SU-DHL-6 (cell line): ENCODE measurements around the gene ANKS1B.

Source experiments
- H2AFZ ChIP-seq: fragments of 200-600 bp; sonication (generic); 2 replicates; pipeline ENCODE4 v1.6.1; 2014; ENCODE audit warnings: low read depth, mild to moderate bottlenecking, moderate library complexity, mixed read lengths, antibody characterized with exemption, low read length; ENCODE audit not compliant: severe bottlenecking
- H3F3A ChIP-seq: fragments of 200-600 bp; shearing (Covaris generic); 2 replicates; pipeline ENCODE4 v1.6.0; 2016; ENCODE audit warnings: antibody characterized with exemption, mild to moderate bottlenecking; ENCODE audit not compliant: insufficient read depth
- H3K27ac ChIP-seq: fragments of 200-600 bp; sonication (generic); 2 replicates; pipeline ENCODE4 v1.5.1; 2016; ENCODE audit warnings: low read depth, mild to moderate bottlenecking, low read length, moderate library complexity, mixed read lengths
- H3K27me3 ChIP-seq: fragments of 200-600 bp; sonication (generic), shearing (Covaris generic); 2 replicates; pipeline ENCODE4 v1.6.0; 2014; ENCODE audit warnings: mild to moderate bottlenecking, low read length
- H3K36me3 ChIP-seq: fragments of 200-600 bp; sonication (generic); 2 replicates; pipeline ENCODE4 v1.6.1; 2014; ENCODE audit warnings: mild to moderate bottlenecking, low read length, mixed read lengths
- H3K4me2 ChIP-seq: fragments of 300-600, 200-600 bp; shearing (Covaris generic), sonication (generic); 2 replicates; pipeline ENCODE4 v1.6.0; 2014; ENCODE audit warnings: low read length, low read depth, mild to moderate bottlenecking; ENCODE audit not compliant: poor library complexity, severe bottlenecking
- H3K4me3 ChIP-seq: fragments of 200-600 bp; sonication (generic); 2 replicates; pipeline ENCODE4 v1.5.1; 2014; ENCODE audit warnings: antibody characterized with exemption, low read length, mild to moderate bottlenecking, mixed read lengths; ENCODE audit not compliant: insufficient read depth, poor library complexity, severe bottlenecking
- H3K79me2 ChIP-seq: fragments of 200-600 bp; sonication (generic); 2 replicates; pipeline ENCODE4 v1.6.1; 2014; ENCODE audit warnings: mild to moderate bottlenecking, low read length, moderate library complexity; ENCODE audit not compliant: insufficient read depth
- H3K9ac ChIP-seq: fragments of 200-600 bp; sonication (generic); 2 replicates; pipeline ENCODE4 v1.7.0; 2014; ENCODE audit warnings: mild to moderate bottlenecking, low read length
- H3K9me2 ChIP-seq: fragments of 200-600 bp; sonication (generic); replicated peaks from 2 replicates; pipeline ENCODE4 v1.6.1; 2014; ENCODE audit warnings: low read length; ENCODE audit not compliant: insufficient read depth
- H3K9me3 ChIP-seq: fragments of 200-600 bp; sonication (generic); 2 replicates; pipeline ENCODE4 v1.6.1; 2014; ENCODE audit warnings: low read length, mixed read lengths; ENCODE audit not compliant: insufficient read depth
- H4K20me1 ChIP-seq: fragments of 200-600 bp; sonication (generic); 2 replicates; pipeline ENCODE4 v1.6.1; 2014; ENCODE audit warnings: low read depth, mild to moderate bottlenecking, antibody characterized with exemption, low read length, moderate library complexity, mixed read lengths
- CTCF ChIP-seq: fragments of 200-600 bp; sonication (generic); IDR thresholded peaks from one replicate; pipeline ENCODE4 v1.5.1; 2017; ENCODE audit warnings: antibody characterized with exemption, mild to moderate bottlenecking, low read length, moderate library complexity; ENCODE audit not compliant: insufficient read depth, poor library complexity, severe bottlenecking
- EZH2phosphoT487 ChIP-seq: fragments of 200-600 bp; sonication (generic), shearing (Covaris generic); conservative IDR thresholded peaks from 2 replicates; pipeline ENCODE4 v1.6.1; 2018; ENCODE audit warnings: mild to moderate bottlenecking, antibody characterized with exemption, low read length, moderate library complexity, mixed read lengths

The ANKS1B gene

GRCh38 chr12:99495799-99496198, 488.9 kb downstream of the ANKS1B start:
- Histone ChIP-seq H3K4me3 (no peak overlapping the region), H3F3A (no peaks in the 10 kb centered on the region), H3K27ac (no peak overlapping the region), H3K4me2 (no peak overlapping the region), H3K27me3 (no peaks in the 10 kb centered on the region), H4K20me1 (no peaks in the 10 kb centered on the region), H3K79me2 (no peaks in the 10 kb centered on the region), H3K36me3 (no peaks in the 10 kb centered on the region), H2AFZ (no peak overlapping the region), H3K9me2 (no peaks in the 10 kb centered on the region), H3K9ac (no peak overlapping the region), H3K9me3 (no peaks in the 10 kb centered on the region)
- TF ChIP-seq EZH2phosphoT487 (no peak), CTCF (no peak)

- no peaks in the 10 kb centered on the region for H4K20me1 ChIP-seq
- no peak for TF ChIP-seq CTCF
- no peak for TF ChIP-seq EZH2phosphoT487
- H3K4me3 ChIP-seq: no peak overlapping the region
- H3K27ac ChIP-seq: no peak overlapping the region
- H3K9me3 ChIP-seq: no peaks in the 10 kb centered on the region
- no peak overlapping the region for H3K9ac ChIP-seq
- no peaks in the 10 kb centered on the region for H3F3A ChIP-seq
- H3K36me3 ChIP-seq: no peaks in the 10 kb centered on the region
- no peaks in the 10 kb centered on the region for H3K79me2 ChIP-seq
- H2AFZ ChIP-seq: no peak overlapping the region
- no peaks in the 10 kb centered on the region for H3K27me3 ChIP-seq
- H3K9me2 ChIP-seq: no peaks in the 10 kb centered on the region
- H3K4me2 ChIP-seq: no peak overlapping the region
Measured at GRCh38 chr12:99493197-99493596, 491.5 kb downstream of the ANKS1B start.

- Histone ChIP-seq H4K20me1 (no peaks in the 10 kb centered on the region), H3K27ac (no peak overlapping the region), H3K36me3 (no peaks in the 10 kb centered on the region), H3K9me3 (no peaks in the 10 kb centered on the region), H2AFZ (no peak overlapping the region), H3K27me3 (no peaks in the 10 kb centered on the region), H3F3A (no peaks in the 10 kb centered on the region), H3K4me3 (no peak overlapping the region), H3K9ac (no peak overlapping the region), H3K4me2 (no peak overlapping the region), H3K79me2 (no peaks in the 10 kb centered on the region), H3K9me2 (no peaks in the 10 kb centered on the region)
- TF ChIP-seq CTCF (no peak), EZH2phosphoT487 (no peak)
Measured at GRCh38 chr12:99486277-99486676, 498.5 kb downstream of the ANKS1B start.

- no peaks in the 10 kb centered on the region for H3K27me3 ChIP-seq
Measured at GRCh38 chr12:99479149-99479548, 505.6 kb downstream of the ANKS1B start.

More at GRCh38 chr12:99479149-99479548, 505.6 kb downstream of the ANKS1B start:
- Histone ChIP-seq H3K79me2 (no peaks in the 10 kb centered on the region), H3K4me2 (no peak overlapping the region), H3K36me3 (no peaks in the 10 kb centered on the region), H3K9me3 (no peaks in the 10 kb centered on the region), H3K9me2 (no peaks in the 10 kb centered on the region), H3K27ac (no peak overlapping the region), H2AFZ (no peak overlapping the region), H3F3A (no peaks in the 10 kb centered on the region), H3K4me3 (no peak overlapping the region), H4K20me1 (no peaks in the 10 kb centered on the region), H3K9ac (no peak overlapping the region)
- TF ChIP-seq EZH2phosphoT487: no peak
- no peak for TF ChIP-seq CTCF
